ENCODE data around the gene SMARCA1.

GRCh38 chrX:129497146-129497843, 26.0 kb downstream of the SMARCA1 start:
- TF ChIP-seq CTCF (conservative IDR thresholded peaks at IDR 0.05; ENCODE audit: low read length) = no peak
- TF ChIP-seq EZH2phosphoT487 (IDR thresholded peaks at IDR 0.05; ENCODE audit: borderline replicate concordance, low read depth, low read length) = no peak

Data from OCI-LY7 (cell line).